ENCODE measurements around the gene SYAP1. TPM values are rescaled to one million over a fixed set of nuclear protein-coding genes. Genes with fewer than 3 reads are reported as not detected.
"Not testable (repeated sequence)": the region's sequence is repeated elsewhere in the genome, so short reads cannot be mapped to it uniquely, and the experiment has no call there.

The SYAP1 gene
- total RNA-seq, 4 donors from 2014 or later: 10.6 to 22.6 (median 16.9) TPM

DNA sequence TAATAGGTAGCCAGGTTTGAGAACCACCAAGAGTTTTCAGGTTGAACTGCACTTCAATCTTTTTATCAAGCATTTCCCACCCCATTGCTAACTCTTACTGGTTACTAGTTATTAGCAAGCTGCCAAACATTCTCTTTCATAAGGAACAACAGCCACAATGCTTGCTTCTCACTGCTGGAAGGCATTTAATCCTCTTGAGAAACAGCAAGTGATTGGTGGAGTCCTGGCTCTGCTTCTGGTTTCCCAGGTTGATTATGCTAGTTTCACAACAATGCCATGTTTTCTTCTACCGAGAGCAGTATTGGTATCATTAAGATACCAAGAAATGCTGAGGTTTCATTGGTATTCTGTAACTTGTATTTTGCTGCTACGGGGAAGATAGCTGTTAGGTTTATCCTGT, 34.6 kb downstream of the SYAP1 start:
- no peak for TF ChIP-seq EP300 (IDR thresholded peaks at IDR 0.05)
- no peak for TF ChIP-seq POLR2A (IDR thresholded peaks at IDR 0.05)
- TF ChIP-seq, protein P1, sequence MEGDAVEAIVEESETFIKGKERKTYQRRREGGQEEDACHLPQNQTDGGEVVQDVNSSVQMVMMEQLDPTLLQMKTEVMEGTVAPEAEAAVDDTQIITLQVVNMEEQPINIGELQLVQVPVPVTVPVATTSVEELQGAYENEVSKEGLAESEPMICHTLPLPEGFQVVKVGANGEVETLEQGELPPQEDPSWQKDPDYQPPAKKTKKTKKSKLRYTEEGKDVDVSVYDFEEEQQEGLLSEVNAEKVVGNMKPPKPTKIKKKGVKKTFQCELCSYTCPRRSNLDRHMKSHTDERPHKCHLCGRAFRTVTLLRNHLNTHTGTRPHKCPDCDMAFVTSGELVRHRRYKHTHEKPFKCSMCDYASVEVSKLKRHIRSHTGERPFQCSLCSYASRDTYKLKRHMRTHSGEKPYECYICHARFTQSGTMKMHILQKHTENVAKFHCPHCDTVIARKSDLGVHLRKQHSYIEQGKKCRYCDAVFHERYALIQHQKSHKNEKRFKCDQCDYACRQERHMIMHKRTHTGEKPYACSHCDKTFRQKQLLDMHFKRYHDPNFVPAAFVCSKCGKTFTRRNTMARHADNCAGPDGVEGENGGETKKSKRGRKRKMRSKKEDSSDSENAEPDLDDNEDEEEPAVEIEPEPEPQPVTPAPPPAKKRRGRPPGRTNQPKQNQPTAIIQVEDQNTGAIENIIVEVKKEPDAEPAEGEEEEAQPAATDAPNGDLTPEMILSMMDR (IDR thresholded peaks at IDR 0.05): no peak
- peaks cover 0 to 39% (median 0%) of the 10 kb centered on the region in 3 donors for H3K36me3 ChIP-seq
- 90% methylated on average over 2 of the region's 2 CpGs for WGBS, 2 donors

GRCh38 chrX:16756724-16757123, 37.3 kb downstream of the SYAP1 start:
- Histone ChIP-seq H3K27ac (no peak overlapping the region), H3K4me1 (no peaks in the 10 kb centered on the region), H3K4me3 (no peak overlapping the region), H3K9me3 (no peaks in the 10 kb centered on the region), H3K36me3 (peaks cover 0 to 44% (median 0%) of the 10 kb centered on the region in 3 donors), H3K27me3 (no peaks in the 10 kb centered on the region)
- DNase-seq (ENCODE audit: low spot score in 2 of 2): no peak
- 91 to 92% methylated on average over 4 of the region's 4 CpGs for WGBS, 2 donors
- TF ChIP-seq EP300 (IDR thresholded peaks at IDR 0.05): no peak
- TF ChIP-seq POLR2A (IDR thresholded peaks at IDR 0.05): no peak
- TF ChIP-seq, protein P1 (IDR thresholded peaks at IDR 0.05): no peak

More for the DNA sequence above, 34.6 kb downstream of the SYAP1 start:
- H3K9me3 ChIP-seq: no peaks in the 10 kb centered on the region
- no peaks in the 10 kb centered on the region for H3K27me3 ChIP-seq
- H3K4me3 ChIP-seq: no peak overlapping the region
- DNase-seq (ENCODE audit: low spot score in 2 of 2): no peak
- H3K27ac ChIP-seq: no peak overlapping the region
- no peaks in the 10 kb centered on the region for H3K4me1 ChIP-seq

DNA sequence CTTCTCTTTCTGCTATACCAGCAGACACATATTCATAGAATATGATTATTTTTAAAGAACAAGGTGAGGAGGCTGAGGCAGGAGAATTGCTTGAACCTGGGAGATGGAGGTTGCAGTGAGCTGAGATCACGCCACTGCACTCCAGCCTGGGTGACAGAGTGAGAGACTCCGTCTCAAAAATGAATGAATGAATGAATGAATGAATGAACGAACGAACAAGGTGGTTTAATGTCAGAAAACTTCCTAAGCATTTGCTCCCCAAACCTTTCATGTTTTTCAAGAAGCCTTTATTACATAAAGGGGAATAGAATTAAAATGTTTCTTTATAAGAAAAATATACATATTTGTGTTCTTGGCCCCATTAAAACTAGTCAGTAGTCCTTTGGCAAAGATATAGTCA, 42.1 kb downstream of the SYAP1 start:
- not testable (repeated sequence) for H3K4me3 ChIP-seq; H3K4me1 ChIP-seq; H3K27ac ChIP-seq; H3K27me3 ChIP-seq; H3K9me3 ChIP-seq; DNase-seq (ENCODE audit: low spot score in 2 of 2)
- 92 to 93% methylated on average over 4 of the region's 4 CpGs for WGBS, 2 donors
- H3K36me3 ChIP-seq: peaks cover 0 to 35% (median 0%) of the 10 kb centered on the region in 3 donors

- Histone ChIP-seq H3K4me3 (no peak overlapping the region), H3K36me3 (peaks cover 0 to 27% (median 0%) of the 10 kb centered on the region in 3 donors), H3K4me1 (no peaks in the 10 kb centered on the region), H3K9me3 (no peaks in the 10 kb centered on the region), H3K27ac (no peak overlapping the region), H3K27me3 (no peaks in the 10 kb centered on the region)
- no peak for DNase-seq (ENCODE audit: low spot score in 2 of 2)
- WGBS, 2 donors: 78 to 91% methylated on average over 1 of the region's 1 CpG
- TF ChIP-seq, protein P1 (IDR thresholded peaks at IDR 0.05): no peak
- TF ChIP-seq EP300 (IDR thresholded peaks at IDR 0.05) (no peak), POLR2A (IDR thresholded peaks at IDR 0.05) (no peak)
Observed at GRCh38 chrX:16762579-16762978, 43.2 kb downstream of the SYAP1 start.

DNA sequence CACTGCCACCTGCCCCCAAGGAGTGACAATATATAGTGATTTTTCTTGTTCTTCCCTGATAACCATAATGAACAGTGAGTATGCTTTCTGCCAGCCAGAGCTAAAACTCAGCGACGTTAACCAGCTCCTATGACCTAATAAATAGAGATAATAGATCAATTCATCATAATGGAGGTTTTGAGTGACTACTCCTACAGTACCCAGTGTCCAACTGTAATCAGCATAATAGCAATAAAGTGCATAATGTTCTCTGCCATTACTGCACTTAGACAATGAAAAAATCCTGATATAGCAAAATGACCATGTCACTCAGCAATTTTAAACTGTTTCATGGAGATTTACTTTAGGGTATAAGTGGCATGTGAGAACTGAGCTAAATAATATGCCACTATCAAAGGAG, 46.2 kb downstream of the SYAP1 start:
- TF ChIP-seq POLR2A (IDR thresholded peaks at IDR 0.05) (no peak), EP300 (IDR thresholded peaks at IDR 0.05) (no peak)
- TF ChIP-seq, protein P1 (IDR thresholded peaks at IDR 0.05): no peak
- Histone ChIP-seq H3K36me3 (peaks cover 0 to 8% (median 0%) of the 10 kb centered on the region in 3 donors), H3K27ac (no peak overlapping the region), H3K9me3 (no peaks in the 10 kb centered on the region), H3K27me3 (no peaks in the 10 kb centered on the region), H3K4me3 (no peak overlapping the region), H3K4me1 (no peaks in the 10 kb centered on the region)
- DNase-seq (ENCODE audit: low spot score in 2 of 2): no peak
- 54 to 67% methylated on average over 2 of the region's 2 CpGs for WGBS, 2 donors

DNA sequence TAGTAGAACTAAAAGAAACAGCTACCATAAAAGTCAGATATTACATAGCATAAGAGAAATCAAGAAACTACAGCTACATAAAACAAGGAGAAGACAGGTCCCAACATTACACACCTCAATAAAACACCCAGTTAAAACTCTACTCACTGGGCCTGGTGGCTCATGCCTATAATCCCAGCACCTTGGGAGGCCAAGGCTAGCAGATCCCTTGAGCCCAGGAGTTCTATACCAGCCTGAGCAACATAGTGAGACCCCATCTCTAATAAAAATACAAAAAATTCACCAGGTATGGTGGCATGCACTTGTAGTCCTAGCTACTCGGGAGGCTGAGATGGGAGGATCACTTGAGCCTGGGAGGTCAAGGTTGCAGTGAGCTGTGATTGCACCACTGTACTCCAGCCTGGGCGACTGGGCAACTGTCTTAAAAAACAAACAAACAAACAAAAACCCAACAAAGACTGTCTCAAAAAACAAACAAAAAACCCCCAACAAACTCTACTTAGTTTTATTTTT, 51.6 kb downstream of the SYAP1 start:
- Histone ChIP-seq H3K4me1 (no peaks in the 10 kb centered on the region), H3K27ac (no peak overlapping the region), H3K27me3 (no peaks in the 10 kb centered on the region), H3K4me3 (no peak overlapping the region), H3K9me3 (no peaks in the 10 kb centered on the region), H3K36me3 (no peaks in the 10 kb centered on the region)
- TF ChIP-seq POLR2A (IDR thresholded peaks at IDR 0.05) (no peak), EP300 (IDR thresholded peaks at IDR 0.05) (no peak)
- TF ChIP-seq, protein P1 (IDR thresholded peaks at IDR 0.05): no peak
- DNase-seq (ENCODE audit: low spot score in 2 of 2): no peak
- WGBS, 2 donors: 73 to 77% methylated on average over 2 of the region's 2 CpGs
